HL-60 (cell line): ENCODE measurements around the gene CACNA2D3.

Source experiments
- REST ChIP-seq: IDR thresholded peaks from 2 replicates; pipeline ENCODE4 v1.6.1; 2012; ENCODE audit warnings: low read depth; ENCODE audit not compliant: insufficient replicate concordance
- TF ChIP-seq, protein P1 (sequence below): IDR thresholded peaks from one replicate; pipeline ENCODE4 v1.5.1; 2011; ENCODE audit warnings: low read length, control low read depth, inconsistent platforms; ENCODE audit not compliant: insufficient read depth

DNA sequence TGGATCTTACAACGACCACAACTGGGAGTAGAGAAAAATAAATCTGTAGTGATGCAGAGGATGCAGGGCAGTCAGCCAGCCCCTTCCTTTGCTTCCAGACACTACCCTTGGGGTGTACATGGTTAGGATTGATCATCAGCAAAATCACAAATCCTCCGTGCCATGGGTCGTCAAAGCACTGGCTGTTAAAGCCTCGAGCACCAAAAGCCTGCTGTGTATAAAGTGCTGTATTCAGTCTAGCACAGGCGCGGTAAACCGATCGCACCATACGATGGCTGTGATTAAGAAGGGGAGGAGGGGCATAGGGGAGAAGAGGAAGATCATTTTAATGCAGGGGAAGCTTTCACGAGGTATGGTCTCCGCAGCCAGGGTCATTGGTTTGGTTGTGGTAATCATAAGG, 500.3 kb downstream of the CACNA2D3 start:
- TF ChIP-seq, protein P1, sequence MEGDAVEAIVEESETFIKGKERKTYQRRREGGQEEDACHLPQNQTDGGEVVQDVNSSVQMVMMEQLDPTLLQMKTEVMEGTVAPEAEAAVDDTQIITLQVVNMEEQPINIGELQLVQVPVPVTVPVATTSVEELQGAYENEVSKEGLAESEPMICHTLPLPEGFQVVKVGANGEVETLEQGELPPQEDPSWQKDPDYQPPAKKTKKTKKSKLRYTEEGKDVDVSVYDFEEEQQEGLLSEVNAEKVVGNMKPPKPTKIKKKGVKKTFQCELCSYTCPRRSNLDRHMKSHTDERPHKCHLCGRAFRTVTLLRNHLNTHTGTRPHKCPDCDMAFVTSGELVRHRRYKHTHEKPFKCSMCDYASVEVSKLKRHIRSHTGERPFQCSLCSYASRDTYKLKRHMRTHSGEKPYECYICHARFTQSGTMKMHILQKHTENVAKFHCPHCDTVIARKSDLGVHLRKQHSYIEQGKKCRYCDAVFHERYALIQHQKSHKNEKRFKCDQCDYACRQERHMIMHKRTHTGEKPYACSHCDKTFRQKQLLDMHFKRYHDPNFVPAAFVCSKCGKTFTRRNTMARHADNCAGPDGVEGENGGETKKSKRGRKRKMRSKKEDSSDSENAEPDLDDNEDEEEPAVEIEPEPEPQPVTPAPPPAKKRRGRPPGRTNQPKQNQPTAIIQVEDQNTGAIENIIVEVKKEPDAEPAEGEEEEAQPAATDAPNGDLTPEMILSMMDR = no peak
- TF ChIP-seq REST = no peak
